Dedifferentiated amniotic fluid mesenchymal stem cell (primary cell): Measurements from ENCODE around the gene PPP2CA.
A peak's percentile ranks its signal among the peaks of the same experiment; 100 is the strongest.

Experiments
- DNase-seq: peaks from one replicate; pipeline ENCODE4 v3.0.0-alpha.2; 2016; ENCODE audit errors: extremely low spot score

PPP2CA gene

GRCh38 chr5:134148986-134149539, 76.8 kb downstream of the PPP2CA start:
- no peak for DNase-seq

- no peak for DNase-seq
Observed at GRCh38 chr5:134148316-134148715, 77.6 kb downstream of the PPP2CA start.

GRCh38 chr5:134146651-134147518, 79.0 kb downstream of the PPP2CA start:
- no peak for DNase-seq

GRCh38 chr5:134145779-134146581, 79.9 kb downstream of the PPP2CA start:
- DNase-seq = peak; percentile 63

- no peak for DNase-seq
Observed at GRCh38 chr5:134145041-134145757, 80.7 kb downstream of the PPP2CA start.
